Putamen (tissue), 1 donor: ENCODE results near the gene CDCA7L.
"Not testable (repeated sequence)": the region's sequence is repeated elsewhere in the genome, so short reads cannot be mapped to it uniquely, and the experiment has no call there.

Experiments used
- DNase-seq: peaks from one replicate; pipeline ENCODE4 v3.0.0-alpha.2; 2016; ENCODE audit warnings: low spot score

Gene CDCA7L

DNA sequence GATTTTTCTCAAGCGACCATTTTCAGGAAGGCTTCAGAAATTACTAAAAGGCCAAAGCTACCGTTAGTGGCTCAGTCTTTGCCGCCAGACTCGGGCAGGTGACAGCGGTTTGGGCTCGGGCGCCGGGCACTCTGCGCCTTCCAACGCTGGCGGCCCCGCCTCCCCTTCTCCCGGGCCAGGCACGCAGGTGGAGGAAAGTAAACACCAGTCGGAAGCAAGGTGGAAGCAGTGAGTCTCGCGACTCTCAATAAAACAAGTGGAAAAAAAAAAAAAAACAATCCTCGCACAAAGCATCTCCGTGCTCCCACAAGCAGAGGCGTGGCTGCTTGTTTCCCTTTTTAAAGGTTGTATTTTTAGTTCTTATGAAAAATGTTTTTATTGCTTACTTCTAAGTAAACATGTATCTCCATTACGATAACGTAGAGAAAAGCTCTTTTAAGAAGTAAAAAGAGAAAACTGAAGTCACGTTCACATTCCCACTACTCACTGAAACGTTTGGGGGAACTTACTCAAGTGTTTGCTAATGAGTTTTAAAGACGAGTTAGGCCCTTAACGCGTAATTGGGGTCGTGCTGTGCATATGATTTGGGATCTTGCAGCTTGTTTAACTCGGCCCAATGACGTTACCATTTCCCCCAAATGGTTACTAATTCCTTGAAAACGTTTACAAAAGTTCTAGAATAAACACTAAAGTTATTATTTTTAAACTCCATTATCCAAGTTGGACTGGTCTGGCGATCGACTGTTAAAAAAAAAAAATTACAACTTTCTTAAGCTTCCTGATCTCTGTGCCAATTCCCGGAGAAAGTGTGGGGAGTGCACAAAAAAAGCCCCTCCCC lies 864 bp downstream of the CDCA7L start:
- peak; percentile 21 for DNase-seq

GRCh38 chr7:21943436-21943835 lies 2.3 kb downstream of the CDCA7L start:
- no peak for DNase-seq

GRCh38 chr7:21942955-21943354 lies 2.7 kb downstream of the CDCA7L start:
- DNase-seq, result peak; percentile 73

DNA sequence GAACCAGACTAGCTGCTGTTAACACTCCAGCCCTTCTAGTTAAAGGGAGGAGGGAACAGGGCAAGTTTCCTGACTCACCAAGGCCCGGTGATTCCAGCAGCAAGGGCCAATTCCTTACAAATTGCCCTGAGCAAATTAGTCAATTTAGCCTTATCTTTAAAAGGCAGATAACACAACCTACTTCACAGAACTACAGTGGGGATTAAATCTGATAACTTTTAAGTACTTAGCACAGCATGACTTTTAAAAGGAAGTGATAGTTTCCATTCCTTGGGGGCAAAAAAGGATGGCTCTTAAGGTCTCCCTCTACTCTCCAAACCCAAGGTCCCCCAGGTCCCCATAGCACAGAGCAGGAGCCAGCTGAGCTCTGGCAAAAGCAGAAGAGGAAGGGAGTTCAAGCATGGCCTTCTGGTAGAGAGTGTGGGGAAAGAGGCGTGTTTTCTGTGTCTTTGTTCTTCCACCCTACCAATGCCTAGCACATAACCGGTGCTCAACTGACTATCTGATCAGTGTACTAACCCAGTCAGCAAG lies 4.0 kb downstream of the CDCA7L start:
- DNase-seq, result peak; percentile 18

GRCh38 chr7:21939858-21940372 lies 5.8 kb downstream of the CDCA7L start:
- no peak for DNase-seq

DNA sequence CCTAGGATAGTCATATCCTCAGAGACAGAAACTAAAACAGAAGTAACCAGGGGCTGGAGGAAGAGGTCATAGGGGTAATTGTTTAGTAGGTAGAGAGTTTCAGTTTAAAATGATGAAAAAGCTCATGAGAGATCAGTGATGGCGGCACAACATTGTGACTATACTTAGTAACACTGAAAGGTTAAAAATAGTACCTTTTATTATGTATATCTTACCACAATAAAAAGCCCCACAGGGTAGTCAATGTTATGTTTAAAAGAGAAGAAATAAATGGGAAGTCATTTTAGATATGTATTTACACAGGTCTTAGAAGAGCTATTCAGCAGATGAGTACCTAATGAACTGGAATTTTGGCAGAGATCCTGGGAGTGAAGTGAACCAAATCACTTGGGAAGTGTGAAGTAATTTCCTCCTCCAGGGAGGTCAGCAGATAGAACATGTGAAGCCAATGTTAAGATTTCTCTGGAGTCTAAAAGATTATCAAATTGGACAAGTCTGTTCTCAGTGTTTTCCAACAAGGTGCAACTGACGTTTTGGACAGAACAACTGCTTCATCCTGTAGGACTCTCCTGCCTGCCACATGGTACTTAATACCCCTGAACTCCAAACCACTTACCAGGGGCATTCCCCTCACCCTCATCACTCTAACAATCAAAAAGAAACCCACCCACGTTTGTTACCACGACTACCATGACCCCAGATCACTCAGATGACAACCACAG lies 6.4 kb downstream of the CDCA7L start:
- DNase-seq, result no peak

DNA sequence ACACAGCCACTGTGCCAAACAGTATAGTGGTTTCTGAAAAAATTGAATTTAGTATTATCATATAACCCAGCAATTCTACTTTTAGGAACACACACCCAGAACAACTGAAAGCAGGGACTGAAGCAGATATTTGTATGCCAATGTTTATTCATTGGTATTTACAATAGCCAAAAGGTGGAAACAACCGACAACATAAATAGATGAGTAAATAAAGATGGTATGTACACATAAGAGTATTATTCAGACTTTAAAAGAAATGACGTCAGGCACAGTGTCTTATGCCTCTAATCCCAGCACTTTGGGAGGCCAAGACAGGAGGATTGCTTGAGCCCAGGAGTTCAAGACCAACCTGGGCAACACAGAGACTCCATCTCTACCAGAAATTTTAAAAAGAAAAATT lies 7.2 kb downstream of the CDCA7L start:
- no peak for DNase-seq

GRCh38 chr7:21934808-21935207 lies 10.9 kb downstream of the CDCA7L start:
- DNase-seq, result no peak

GRCh38 chr7:21933293-21933692 lies 12.4 kb downstream of the CDCA7L start:
- not testable (repeated sequence) for DNase-seq

GRCh38 chr7:21927693-21928092 lies 18.0 kb downstream of the CDCA7L start:
- DNase-seq, result no peak

- no peak for DNase-seq
These were observed 19.3 kb downstream of the CDCA7L start for GRCh38 chr7:21926448-21926847.

GRCh38 chr7:21923658-21924057 lies 22.0 kb downstream of the CDCA7L start:
- no peak for DNase-seq

- no peak for DNase-seq
These were observed 23.1 kb downstream of the CDCA7L start for GRCh38 chr7:21922605-21923004.

- no peak for DNase-seq
These were observed 24.8 kb downstream of the CDCA7L start for GRCh38 chr7:21920936-21921335.

- no peak for DNase-seq
These were observed 27.5 kb downstream of the CDCA7L start for GRCh38 chr7:21918216-21918615.

- peak; percentile 73 for DNase-seq
These were observed 29.1 kb downstream of the CDCA7L start for GRCh38 chr7:21916629-21917028.

DNA sequence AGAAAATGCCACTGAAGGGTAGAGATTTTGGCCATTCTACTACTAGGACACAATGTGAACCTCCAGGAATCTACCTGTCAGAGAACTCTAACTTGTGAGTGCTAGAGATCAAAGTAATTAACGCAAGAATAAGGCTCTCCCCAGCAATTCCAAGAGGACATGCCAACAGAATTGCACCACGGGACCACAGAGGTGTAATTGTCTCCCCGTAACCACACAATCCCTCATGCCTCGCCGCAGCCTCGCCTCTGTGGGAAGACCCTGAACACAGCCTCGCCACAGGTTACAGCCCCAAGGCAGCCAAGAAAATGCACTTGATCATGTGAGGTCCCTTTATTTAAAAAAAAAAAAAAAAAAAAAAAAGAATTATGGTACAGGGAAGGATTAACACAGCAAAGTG lies 29.5 kb downstream of the CDCA7L start:
- no peak for DNase-seq

DNA sequence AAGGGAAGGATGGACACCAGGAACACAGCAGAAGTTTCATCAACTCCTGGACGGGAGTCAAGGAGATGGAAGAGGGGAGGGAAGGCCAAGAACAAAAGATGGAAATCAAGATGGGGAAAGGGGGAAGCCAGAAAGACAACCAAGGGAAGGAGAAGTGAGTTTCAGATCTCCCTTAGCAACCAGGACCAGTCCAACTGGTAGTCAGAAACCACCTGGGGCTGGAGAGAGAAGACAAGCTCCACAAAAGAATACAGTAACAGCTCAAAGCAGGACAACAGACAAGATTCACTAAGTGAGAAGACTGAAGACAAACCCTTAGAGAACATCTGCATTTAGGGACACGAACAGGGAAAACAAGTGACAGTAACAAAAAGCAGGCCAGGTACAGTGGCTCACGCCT lies 30.6 kb downstream of the CDCA7L start:
- no peak for DNase-seq

GRCh38 chr7:21914671-21915070 lies 31.0 kb downstream of the CDCA7L start:
- DNase-seq, result no peak

DNA sequence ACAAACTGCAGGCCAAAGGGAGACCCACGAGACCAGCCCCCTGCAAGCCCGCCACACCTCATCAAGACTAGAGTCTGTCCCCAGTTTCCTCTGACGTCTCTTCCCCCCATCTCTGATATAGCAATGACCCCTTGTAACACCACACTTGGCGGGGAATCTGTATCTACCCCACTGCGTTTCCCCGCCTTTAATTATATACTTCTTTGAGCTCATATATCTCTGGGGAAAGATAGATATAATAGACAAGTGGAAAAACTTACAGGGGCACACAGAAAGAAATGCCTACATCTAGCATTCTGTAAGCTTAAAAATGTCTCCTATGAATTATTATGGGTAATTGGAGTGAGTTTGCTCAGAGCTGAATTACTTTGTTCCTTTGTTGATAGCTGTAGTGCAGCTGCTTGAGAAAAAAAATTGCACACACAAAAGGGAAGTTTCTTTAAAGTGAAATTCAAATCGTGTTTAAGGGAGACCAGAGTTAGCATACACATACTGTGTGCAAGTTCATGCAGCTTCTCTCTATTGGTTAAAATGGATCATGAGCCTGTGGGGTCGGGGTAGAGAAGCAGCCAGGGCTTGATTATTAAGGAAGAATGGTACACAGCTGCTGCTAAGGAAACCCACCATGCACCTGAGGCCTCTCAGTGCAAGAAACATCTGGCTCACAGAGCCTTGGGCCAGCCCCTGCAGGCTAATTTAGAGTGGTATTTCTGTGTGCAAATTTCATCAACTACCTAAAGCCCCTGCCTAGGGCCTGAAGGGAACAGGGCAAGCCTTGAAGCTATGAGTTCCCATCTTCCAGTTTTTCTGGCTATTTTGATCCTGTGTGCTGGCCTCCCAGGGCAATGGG lies 32.5 kb downstream of the CDCA7L start:
- no peak for DNase-seq

DNA sequence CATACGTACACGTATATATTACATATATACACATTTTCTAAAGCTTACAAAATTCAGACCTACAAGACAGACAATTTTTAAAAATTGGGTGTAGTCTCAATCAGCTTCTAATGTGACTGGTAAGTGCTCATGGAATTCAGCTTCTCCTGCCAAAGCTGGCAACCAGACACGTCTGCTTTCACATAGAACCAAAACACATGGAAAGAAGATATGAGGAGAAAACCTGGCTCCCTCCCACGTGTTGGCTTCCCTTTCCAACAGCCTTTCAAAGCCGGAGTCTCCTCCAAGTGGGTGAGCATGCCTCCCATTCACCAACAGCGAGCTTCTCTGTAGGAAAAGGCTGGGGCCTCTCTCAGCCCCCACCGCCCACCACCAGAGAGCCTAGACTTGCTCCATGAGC lies 33.4 kb downstream of the CDCA7L start:
- DNase-seq, result no peak

- peak; percentile 64 for DNase-seq
These were observed 34.3 kb downstream of the CDCA7L start for GRCh38 chr7:21911341-21911875.
